Osteocyte (in vitro differentiated cells): Measurements from ENCODE around the gene LINC01488. TPM values are rescaled to one million over a fixed set of nuclear protein-coding genes. Genes with fewer than 3 reads are reported as not detected.

Experiments
- DNase-seq: peaks from one replicate; pipeline ENCODE4 v3.0.0; 2021; ENCODE audit warnings: mixed read lengths; ENCODE audit not compliant: unreplicated experiment; ENCODE audit errors: extremely low spot score
- H3K27ac Mint-ChIP-seq: one replicate; pipeline ENCODE4 v1.8.0; 2021; ENCODE audit warnings: mild to moderate bottlenecking, mixed read lengths; ENCODE audit not compliant: unreplicated experiment
- H3K27me3 Mint-ChIP-seq: one replicate; pipeline ENCODE4 v1.8.0; 2021; ENCODE audit warnings: mixed read lengths; ENCODE audit not compliant: unreplicated experiment
- H3K36me3 Mint-ChIP-seq: one replicate; pipeline ENCODE4 v1.8.0; 2021; ENCODE audit warnings: mixed read lengths; ENCODE audit not compliant: unreplicated experiment
- H3K4me1 Mint-ChIP-seq: one replicate; pipeline ENCODE4 v1.8.0; 2021; ENCODE audit warnings: mixed read lengths; ENCODE audit not compliant: unreplicated experiment
- H3K4me3 Mint-ChIP-seq: one replicate; pipeline ENCODE4 v1.8.0; 2021; ENCODE audit warnings: mild to moderate bottlenecking, moderate library complexity, mixed read lengths; ENCODE audit not compliant: unreplicated experiment
- H3K9me3 Mint-ChIP-seq: one replicate; pipeline ENCODE4 v1.8.0; 2021; ENCODE audit warnings: mixed read lengths; ENCODE audit not compliant: unreplicated experiment
- CTCF ChIP-seq: fragments of 200-600 bp; sonication (generic); IDR thresholded peaks from 2 replicates; pipeline ENCODE4 v1.5.0; 2021; ENCODE audit warnings: antibody characterized with exemption, mild to moderate bottlenecking, moderate library complexity
- total RNA-seq: library from RNA; stranded (reverse); gene quantifications from 2 replicates; pipeline ENCODE4 v1.2.1, GENCODE V29; 2021

The LINC01488 gene
- total RNA-seq, 1 donor from 2014 or later = not detected

DNA sequence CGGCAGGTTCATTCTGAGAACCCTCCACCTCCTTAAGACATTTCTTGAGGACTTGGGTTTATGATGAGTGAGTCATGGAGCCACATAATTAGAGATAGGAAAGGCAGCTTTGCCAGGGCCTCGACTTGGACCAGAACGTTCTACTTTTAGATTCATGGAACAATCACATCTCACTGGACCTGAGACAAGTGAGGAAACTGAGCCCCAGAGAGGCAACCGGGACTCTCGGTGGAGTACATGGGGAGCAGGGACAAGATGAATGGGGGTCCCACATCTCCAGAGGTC lies 59.5 kb downstream of the LINC01488 start:
- Mint-ChIP-seq H3K27ac (no peak overlapping the region), H3K4me1 (peaks cover 26% of the 10 kb centered on the region), H3K36me3 (no peaks in the 10 kb centered on the region), H3K27me3 (no peaks in the 10 kb centered on the region), H3K9me3 (no peaks in the 10 kb centered on the region), H3K4me3 (no peak overlapping the region)
- TF ChIP-seq CTCF = no peak
- no peak for DNase-seq

- Mint-ChIP-seq H3K9me3 (no peaks in the 10 kb centered on the region), H3K36me3 (no peaks in the 10 kb centered on the region), H3K4me3 (no peak overlapping the region), H3K27ac (no peak overlapping the region), H3K27me3 (no peaks in the 10 kb centered on the region), H3K4me1 (peaks cover 26% of the 10 kb centered on the region)
- no peak for TF ChIP-seq CTCF
- no peak for DNase-seq
Observed at GRCh38 chr11:69541501-69542313, 60.2 kb downstream of the LINC01488 start.

DNA sequence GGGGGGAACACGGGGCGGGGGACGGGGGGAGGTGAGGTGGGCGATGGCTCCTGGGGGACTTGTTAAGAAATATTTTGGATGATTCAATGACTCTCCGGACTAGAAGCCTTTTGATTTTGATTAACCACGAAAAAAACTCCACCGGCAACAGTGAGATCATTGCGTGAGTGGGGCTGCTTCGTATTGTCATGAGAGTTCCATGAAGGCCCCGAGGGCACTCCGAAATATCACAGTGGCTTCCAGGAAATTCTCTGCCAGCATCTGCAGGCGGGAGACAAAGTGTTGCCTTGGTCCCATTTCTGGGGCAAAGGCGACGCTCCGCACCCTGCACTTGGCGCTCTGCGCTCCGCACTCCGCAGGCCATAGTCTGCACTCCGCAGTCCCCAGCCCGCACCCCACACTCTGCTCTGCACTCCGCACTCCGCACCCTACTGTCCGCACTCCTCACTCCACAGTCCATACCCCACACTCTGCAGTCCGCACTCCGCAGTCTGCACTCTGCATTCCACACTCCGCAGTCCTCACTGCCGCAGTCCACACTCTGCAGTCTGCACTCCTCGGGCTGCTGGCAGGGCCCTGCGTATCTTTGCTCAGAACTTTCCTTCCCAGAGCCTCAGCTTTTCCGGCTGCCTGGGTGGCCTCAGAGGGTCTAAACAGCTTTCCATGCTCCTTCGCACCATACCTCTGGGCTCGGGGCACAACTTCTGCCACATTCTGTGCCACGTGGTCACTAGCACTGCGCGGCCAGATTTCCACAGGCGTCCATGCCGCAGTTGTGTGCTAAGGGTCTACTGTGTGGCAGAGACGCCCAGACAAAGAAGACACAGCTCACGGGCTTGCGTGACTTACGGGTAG lies 61.1 kb downstream of the LINC01488 start:
- Mint-ChIP-seq H3K36me3 (no peaks in the 10 kb centered on the region), H3K27ac (no peak overlapping the region), H3K9me3 (no peaks in the 10 kb centered on the region), H3K4me1 (peaks cover 26% of the 10 kb centered on the region), H3K27me3 (no peaks in the 10 kb centered on the region), H3K4me3 (no peak overlapping the region)
- DNase-seq = no peak
- TF ChIP-seq CTCF = no peak

Other genes with a start within 250 kb of the LINC01488 start
- 1.6 and 1.8 TPM in 2 replicates for gene MYEOV, start 187.5 kb upstream of the LINC01488 start, total RNA-seq
- gene CCND1, start 159.5 kb downstream of the LINC01488 start, total RNA-seq = 180 and 183 TPM in 2 replicates
- 18.9 and 21.4 TPM in 2 replicates for gene LTO1, start 193.7 kb downstream of the LINC01488 start, total RNA-seq
- gene FGF19, start 222.4 kb downstream of the LINC01488 start, total RNA-seq = 0.13 TPM in 1 of 2 replicates, not detected in the other